Endometrium (tissue), 2 donors: Measurements from ENCODE around the gene ZFYVE28.

Experiments
- FAIRE-seq: peaks from 2 replicates; lab custom pipeline; 2012; peaks lifted over from hg19 to GRCh38; lab: Jason Lieb, UNC
- donor health status: control.
- donor health status: control.

Gene ZFYVE28

DNA sequence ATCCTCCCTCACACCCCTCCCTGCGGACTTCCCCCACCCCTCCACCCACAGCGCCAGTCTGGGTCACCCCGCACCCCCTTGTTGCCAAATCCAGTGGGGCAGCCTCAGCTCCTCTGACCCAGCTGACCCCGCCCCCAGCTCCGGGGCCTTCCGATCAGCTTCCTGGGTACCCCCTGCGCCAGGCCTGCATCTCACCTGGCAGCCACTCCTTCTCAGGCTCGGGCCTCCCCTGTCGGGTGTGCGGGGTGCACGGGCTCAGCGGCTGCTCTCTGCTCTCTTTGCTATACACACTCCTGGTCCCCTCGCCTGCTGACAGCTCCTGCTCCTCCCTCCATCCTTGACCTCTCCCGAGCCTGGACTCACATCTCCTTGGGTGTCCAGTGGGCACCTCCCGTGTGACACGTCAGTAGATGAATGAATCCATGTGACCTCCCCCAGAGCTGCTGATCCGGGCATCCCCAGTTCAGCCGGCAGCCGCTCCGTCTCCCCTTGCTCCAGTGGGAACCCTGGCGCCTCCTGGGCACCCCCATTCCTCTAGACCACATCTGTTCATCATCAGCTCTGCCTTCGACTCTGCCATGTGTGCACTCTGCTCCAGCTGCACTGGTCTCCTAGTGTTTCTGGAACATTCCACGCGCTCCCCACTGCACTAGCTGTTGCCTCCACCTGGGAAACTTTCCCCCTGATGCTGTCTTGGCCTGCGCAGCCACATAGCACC is 10.2 kb upstream of the ZFYVE28 start:
- no peak for FAIRE-seq

DNA sequence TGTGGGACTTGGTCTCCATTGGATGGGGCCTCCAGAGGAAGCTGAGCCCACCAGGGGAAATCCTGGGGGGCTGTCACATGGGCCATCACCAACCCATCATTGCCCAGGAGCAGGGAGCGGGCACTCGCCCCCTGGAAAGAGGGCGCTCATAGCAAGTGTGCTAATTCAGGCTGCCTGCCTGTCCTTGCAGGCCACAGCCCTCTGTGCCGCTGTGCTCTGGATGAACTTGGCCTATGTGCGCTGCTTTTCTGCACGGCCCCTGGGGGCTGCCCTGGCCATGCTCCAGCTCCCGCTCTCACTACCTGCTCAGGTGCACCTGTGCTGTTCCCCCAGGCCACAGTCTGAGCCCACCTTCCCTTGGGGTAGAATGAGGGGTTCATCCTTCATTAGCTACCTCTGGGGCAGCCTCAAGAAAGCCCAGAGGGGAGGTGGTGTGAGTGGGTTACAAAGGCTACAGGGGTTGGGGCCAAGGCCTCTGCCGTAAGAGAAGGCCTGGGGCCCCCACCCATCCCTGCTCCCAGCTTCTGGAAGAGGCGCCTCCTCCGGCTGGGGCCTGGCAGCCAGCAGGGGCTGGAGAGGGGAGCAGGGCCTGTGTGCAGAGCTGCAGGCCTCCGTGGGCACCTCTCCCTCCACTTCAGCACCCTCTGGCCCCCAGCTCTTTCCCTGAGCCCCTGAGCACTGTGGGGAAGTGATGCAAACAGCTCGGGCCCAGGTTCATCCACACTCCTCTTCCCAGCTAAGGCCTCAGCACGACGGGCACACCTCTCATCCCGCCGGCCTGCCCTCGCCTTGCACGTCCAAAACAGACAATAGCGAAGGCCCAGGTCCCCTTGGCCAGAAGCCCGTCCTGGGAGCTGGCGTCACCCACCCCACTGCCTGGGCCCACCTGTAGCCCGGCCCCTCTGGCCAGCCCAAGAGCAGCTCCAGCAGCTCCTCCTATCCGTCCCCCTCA is 9.2 kb upstream of the ZFYVE28 start:
- no peak for FAIRE-seq

DNA sequence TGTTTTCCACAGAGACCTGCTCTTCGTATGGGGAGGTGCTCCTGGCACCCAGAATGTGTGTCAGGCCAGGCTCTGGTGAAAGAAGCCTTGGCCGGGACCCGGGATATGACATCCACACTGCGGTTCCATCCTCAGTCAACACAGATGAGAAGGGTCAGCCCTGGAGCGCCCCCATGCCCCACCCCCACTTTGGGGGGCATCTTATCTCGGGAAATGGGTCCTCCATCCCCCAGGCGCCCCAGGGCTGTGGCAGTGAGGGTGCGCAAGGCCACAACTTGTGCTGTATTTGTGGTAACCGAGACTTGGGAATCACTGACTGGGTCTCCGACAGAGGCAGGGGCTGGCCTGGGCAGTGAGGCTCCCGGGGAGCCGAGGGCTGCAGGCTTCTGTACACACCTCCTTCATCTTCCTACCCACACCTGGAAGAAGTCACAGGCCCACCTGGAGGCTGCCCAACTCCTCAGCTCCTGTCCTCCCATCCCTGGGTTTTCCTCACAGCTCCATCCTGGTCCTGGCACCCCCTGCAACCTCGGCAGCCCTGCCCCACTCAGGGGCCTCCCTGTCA is 8.3 kb upstream of the ZFYVE28 start:
- FAIRE-seq, result no peak

DNA sequence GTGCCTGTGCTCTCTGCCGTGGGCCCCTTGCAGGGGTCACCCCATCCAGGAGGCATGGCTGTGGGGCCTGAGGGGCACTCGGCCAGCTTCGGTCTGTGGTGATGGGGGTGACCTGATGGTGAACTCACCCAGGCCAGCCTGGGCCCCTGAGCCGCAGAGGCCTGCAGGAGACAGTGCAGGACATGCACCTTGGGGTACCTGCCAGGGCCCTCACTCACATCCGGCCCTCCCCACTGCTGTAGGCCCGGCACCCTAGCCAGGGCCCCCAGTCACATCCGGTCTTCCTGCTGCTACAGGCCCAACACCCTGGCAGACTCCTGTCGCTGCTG is 7.6 kb upstream of the ZFYVE28 start:
- no peak for FAIRE-seq

DNA sequence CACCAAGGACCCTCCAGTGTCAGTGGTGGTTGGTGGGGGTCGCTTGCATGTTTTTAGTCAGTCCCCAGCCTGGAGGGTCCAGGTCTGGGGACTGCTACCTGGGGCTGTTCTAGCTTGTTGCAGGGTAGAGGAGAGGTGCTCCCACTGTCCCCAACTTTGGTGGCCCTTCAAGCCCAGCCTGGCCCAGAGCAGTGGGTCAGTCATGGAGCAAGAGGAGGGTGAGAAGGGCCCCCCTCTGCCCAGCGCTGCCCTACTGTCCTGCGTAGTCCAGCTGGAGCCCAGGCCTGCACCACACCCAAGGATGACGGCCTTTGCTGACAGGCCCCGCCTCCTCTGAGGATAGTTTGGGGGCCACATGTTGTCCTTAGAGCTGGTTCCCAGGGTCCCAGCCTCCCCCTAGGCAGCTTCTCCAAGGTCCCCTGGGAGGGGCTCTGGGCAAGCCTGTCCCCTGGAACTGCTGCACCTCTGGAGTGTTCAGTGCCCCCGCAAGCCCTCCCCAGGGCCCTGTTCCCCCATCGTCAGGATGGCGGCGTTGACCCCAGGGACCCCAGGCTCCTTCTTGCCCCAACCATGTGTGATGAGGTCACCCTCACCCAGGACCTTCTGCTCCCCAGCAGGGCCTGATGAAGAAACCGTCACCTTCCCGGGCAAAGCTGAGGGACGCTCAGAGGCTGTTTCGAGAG is 7.1 kb upstream of the ZFYVE28 start:
- no peak for FAIRE-seq

DNA sequence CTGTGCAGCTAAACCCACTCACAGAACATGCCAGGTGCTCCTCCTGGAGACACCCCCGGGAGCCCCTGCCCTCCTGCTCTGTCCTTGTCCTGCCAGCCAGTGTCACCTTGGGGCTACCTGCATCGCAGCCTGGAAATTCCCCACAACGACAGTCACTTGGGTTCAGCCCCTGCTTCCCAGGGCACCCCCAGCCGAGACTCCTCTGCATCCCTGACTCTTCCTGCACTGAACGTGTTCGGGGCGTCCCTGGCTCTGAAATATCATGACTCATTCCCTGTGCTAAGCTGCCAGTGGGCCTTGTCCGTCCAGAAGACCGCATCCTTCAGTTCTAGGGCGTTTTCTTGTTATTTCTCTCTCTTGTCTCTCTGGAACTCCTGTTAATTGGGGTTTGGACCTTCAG is 6.1 kb upstream of the ZFYVE28 start:
- FAIRE-seq, result no peak

DNA sequence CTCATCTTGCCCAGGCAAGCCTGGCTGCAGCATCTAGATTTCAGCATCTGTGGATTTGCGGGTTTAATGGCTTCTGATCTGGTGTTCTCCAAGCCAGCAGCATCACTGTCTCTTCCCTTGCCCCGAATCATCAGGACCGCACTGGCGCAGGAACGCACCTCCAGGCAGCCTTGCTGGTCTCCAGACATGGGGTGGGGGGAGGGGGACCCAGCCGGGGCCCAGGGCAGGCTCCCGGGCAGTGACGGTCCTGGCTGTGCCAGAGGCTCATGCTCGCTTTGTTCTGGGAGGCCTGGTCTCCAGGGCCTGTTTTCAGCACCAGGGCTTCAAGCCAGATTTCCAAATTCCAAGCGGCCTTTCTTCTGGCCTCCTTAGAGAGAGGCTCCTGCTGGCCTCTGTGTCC is 5.2 kb upstream of the ZFYVE28 start:
- no peak for FAIRE-seq

GRCh38 chr4:2423066-2423465 is 4.6 kb upstream of the ZFYVE28 start:
- FAIRE-seq, result no peak

DNA sequence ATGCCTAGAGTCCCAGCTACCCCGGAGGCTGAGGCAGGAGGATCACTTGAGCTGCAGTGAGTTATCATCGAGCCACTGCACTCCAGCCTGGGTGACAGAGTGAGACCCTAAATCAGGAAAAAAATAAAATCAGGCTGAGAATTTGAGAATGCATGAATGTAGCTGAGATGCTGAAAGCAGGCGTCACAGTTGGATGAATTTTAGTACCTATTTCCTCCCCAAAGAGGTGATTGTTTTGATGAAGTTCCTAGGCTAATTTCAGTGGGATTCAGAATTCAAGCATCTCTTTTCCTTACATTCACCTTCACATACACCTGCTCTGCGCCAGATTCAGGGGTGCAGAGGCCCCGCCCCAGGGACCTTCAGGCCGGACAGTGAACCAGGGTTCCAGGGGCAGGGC is 3.5 kb upstream of the ZFYVE28 start:
- no peak for FAIRE-seq

DNA sequence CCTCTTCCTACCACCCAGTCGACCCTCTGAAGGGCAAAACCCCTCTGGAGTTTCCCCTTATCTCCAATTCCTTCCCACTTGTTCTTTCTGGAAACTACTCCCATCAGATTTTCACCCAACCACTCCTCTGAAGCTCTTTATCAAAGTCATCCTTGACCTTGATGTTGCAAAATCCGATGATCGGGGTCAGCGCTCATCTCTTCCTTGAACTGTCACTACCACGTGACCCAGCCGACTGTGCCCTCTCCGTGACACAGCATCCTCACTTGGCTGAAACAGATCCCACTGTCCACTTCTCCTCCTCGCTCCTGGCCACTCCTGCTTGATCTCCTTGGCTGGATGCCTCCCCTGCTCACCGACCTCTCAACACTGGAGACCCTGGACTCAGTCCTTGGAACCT is 1.4 kb upstream of the ZFYVE28 start:
- no peak for FAIRE-seq

- no peak for FAIRE-seq
These were observed 466 bp upstream of the ZFYVE28 start, which contains the start of gene CFAP99 for GRCh38 chr4:2418650-2419571. Gene CFAP99, plus strand, starts transcription at chr4:2418955.

GRCh38 chr4:2417226-2417764 is 1.1 kb downstream of the ZFYVE28 start:
- FAIRE-seq, result no peak

DNA sequence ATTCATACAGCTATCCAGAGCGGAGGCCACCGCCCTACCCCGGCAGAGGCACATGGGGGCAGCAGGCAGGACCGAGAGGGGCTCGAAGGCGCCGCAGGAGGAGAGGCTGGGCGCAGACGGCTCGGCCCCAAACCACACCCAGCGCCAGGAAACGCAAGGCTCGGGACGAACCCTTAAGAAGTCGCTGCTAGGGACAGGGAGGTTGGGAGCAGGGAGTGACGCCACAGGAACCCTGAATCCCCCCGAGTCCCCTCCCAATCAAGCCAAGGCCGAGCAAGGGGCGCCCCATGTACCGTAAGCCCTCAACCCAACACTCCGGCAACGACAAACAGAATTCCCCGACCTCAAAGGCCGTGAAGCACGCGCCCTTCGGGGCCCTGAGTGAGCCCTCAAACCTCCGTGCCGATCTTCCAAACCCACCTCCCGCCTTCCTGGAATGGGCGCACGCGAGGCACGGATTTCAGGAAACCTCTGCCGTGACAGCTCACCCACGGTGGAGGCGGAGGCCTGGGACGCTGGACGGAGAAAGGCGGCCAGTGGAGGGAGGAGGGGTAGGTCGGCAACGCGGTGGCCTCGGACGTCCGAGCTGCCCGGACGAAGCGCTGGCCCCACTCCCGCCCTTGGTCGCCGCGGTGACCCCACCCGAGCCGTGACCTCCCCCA is 1.8 kb downstream of the ZFYVE28 start:
- no peak for FAIRE-seq

DNA sequence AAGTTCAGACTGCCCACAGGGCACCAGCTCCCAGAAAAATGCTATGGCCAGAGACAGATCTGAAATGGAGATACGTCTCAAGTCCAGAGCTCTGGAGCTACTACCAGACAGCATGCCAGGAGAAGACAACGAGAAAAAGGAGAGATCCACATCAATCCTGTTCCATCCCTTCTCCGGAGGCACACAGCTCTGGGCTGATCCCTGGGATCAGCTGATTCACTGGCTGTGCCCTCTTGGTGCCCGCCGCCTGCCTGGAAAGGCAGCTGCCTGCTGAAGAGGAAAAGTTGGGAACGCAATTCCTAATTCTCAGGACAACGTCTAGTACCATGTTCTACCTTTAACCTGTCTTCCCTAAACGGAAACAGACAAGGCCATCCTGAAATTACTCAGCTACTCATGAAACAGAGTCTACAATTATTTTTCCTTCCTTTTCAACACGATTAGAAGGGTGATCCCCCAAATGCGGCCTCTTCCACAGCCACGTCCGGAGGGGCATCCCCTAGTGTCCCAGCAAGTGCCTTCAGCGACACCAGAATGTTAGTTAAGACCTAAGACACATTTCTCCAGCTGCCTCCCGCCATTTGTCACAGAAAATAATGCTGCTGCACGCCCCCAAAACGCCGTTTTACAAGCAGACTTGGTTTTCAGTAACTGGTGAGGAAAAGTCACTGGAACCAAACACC is 2.4 kb downstream of the ZFYVE28 start:
- FAIRE-seq, result no peak

GRCh38 chr4:2415213-2415612 is 3.2 kb downstream of the ZFYVE28 start:
- FAIRE-seq, result no peak

DNA sequence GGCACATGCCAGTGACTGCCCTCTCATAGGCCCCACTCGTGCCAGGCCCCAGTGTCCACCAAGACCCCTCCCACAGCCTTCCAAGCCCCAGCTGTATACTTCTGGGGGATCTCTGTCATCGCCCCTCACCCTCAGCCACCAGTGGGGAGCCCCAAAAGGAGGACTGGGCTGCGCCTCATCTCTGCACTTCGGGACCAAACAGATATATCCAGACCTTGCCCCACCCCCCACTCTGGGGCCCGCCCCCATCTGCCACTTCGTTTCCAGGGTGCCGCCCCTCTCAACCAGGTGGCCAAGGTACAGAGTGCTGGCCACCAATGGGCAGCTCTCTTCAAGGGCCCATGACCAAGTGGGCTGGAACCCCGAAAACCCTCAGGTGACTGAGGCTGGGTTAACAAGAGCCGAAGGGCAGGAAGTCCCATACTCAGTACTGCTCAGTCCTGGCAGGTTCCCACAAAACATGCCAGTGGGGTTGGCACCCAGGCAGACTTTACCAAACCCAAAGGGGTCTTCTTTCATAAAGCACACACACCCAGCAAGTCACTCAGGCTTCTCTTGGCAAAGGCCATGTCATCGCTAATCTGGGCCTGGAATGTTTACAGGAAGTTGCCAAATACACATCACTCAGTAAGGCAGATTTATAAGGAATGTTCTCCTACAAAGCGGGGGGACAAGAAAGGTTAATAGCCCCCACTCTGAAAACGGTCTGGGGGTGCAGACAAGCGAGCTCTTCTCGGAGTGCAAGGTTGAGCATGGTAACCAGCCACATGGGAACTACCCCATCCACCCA is 4.4 kb downstream of the ZFYVE28 start:
- no peak for FAIRE-seq

GRCh38 chr4:2412885-2413716 is 5.3 kb downstream of the ZFYVE28 start:
- FAIRE-seq, result no peak

- FAIRE-seq, result no peak
These were observed 5.9 kb downstream of the ZFYVE28 start for GRCh38 chr4:2412534-2412884.
